ENCODE results near the gene DCAF6.

- TF ChIP-seq, protein P1, sequence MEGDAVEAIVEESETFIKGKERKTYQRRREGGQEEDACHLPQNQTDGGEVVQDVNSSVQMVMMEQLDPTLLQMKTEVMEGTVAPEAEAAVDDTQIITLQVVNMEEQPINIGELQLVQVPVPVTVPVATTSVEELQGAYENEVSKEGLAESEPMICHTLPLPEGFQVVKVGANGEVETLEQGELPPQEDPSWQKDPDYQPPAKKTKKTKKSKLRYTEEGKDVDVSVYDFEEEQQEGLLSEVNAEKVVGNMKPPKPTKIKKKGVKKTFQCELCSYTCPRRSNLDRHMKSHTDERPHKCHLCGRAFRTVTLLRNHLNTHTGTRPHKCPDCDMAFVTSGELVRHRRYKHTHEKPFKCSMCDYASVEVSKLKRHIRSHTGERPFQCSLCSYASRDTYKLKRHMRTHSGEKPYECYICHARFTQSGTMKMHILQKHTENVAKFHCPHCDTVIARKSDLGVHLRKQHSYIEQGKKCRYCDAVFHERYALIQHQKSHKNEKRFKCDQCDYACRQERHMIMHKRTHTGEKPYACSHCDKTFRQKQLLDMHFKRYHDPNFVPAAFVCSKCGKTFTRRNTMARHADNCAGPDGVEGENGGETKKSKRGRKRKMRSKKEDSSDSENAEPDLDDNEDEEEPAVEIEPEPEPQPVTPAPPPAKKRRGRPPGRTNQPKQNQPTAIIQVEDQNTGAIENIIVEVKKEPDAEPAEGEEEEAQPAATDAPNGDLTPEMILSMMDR (IDR thresholded peaks at IDR 0.05) = no peak
- TF ChIP-seq POLR2AphosphoS5 (IDR thresholded peaks at IDR 0.05) = no peak
- TF ChIP-seq POLR2A (IDR thresholded peaks at IDR 0.05) = no peak
Measured at GRCh38 chr1:168106274-168106673, 169.8 kb downstream of the DCAF6 start.

Measured in prostate gland (tissue), 2 donors.